Liver (tissue), 9 donors: ENCODE data around the gene ALDH2. TPM values are rescaled to one million over a fixed set of nuclear protein-coding genes. Genes with fewer than 3 reads are reported as not detected.

ENCODE experiments used
- DNase-seq: peaks from one replicate; pipeline ENCODE4 v3.0.0-alpha.2; 2017; ENCODE audit warnings: low spot score
- H3K27ac ChIP-seq, 2 donors: one replicate each; pipeline ENCODE4 v1.7.0; 2013; ENCODE audit warnings: inconsistent platforms in 2 of 2, low read length in 2 of 2, control low read depth in 1 of 2, low read depth in 1 of 2, mild to moderate bottlenecking in 1 of 2
- H3K27me3 ChIP-seq, 4 donors: one replicate each; pipeline versions ENCODE4 v1.6.1 to v1.7.0; 2013; ENCODE audit warnings: low read length in 3 of 4, inconsistent platforms in 1 of 4, mild to moderate bottlenecking in 1 of 4, moderate library complexity in 1 of 4; ENCODE audit not compliant: control insufficient read depth in 4 of 4, insufficient read depth in 4 of 4
- H3K36me3 ChIP-seq, 4 donors: one replicate each; pipeline versions ENCODE4 v1.6.1 to v1.7.0; 2013; ENCODE audit warnings: low read length in 3 of 4, mild to moderate bottlenecking in 3 of 4, low read depth in 1 of 4, moderate library complexity in 1 of 4; ENCODE audit not compliant: control insufficient read depth in 4 of 4, insufficient read depth in 3 of 4
- H3K4me1 ChIP-seq, 4 donors: one replicate each; pipeline versions ENCODE4 v1.6.1 to v1.7.0; 2013; ENCODE audit warnings: low read length in 3 of 4, mild to moderate bottlenecking in 3 of 4, moderate library complexity in 1 of 4; ENCODE audit not compliant: control insufficient read depth in 4 of 4, insufficient read depth in 4 of 4
- H3K4me3 ChIP-seq, 3 donors: one replicate each; pipeline versions ENCODE4 v1.6.1 to v1.7.0; 2013; ENCODE audit warnings: low read length in 3 of 3, control low read depth in 1 of 3, low read depth in 1 of 3, mild to moderate bottlenecking in 1 of 3
- H3K9ac ChIP-seq, 2 donors: one replicate each; pipeline ENCODE4 v1.7.0; 2013; ENCODE audit warnings: low read length in 2 of 2, mild to moderate bottlenecking in 2 of 2, moderate library complexity in 2 of 2, control low read depth in 1 of 2, low read depth in 1 of 2
- H3K9me3 ChIP-seq, 4 donors: one replicate each; pipeline versions ENCODE4 v1.6.1 to v1.7.0; 2013; ENCODE audit warnings: low read length in 3 of 4; ENCODE audit not compliant: control insufficient read depth in 4 of 4
- EGR1 ChIP-seq, 2 donors: IDR thresholded peaks; 2 replicates each; pipeline ENCODE4 v1.6.1; 2016 to 2018; ENCODE audit warnings: antibody characterized with exemption in 2 of 2, low read depth in 2 of 2
- FOXA1 ChIP-seq: IDR thresholded peaks from 2 replicates; pipeline ENCODE4 v1.6.1; 2016; ENCODE audit warnings: antibody characterized with exemption
- FOXA2 ChIP-seq: IDR thresholded peaks from 2 replicates; pipeline ENCODE4 v1.6.1; 2016; ENCODE audit warnings: antibody characterized with exemption
- GABPA ChIP-seq, 2 donors: IDR thresholded peaks in 1 of 2; conservative IDR thresholded peaks in 1 of 2; 2 replicates each; pipeline ENCODE4 v1.6.1; 2016; ENCODE audit warnings: antibody characterized with exemption in 2 of 2, mild to moderate bottlenecking in 1 of 2, moderate library complexity in 1 of 2
- HNF4A ChIP-seq, 2 donors: conservative IDR thresholded peaks; 2 replicates each; pipeline ENCODE4 v1.6.1; 2016; ENCODE audit warnings: antibody characterized with exemption in 2 of 2, mild to moderate bottlenecking in 2 of 2
- HNF4G ChIP-seq: IDR thresholded peaks from 2 replicates; pipeline ENCODE4 v1.6.1; 2016; ENCODE audit warnings: antibody characterized with exemption
- JUND ChIP-seq, 2 donors: IDR thresholded peaks; 2 replicates each; pipeline ENCODE4 v1.6.1; 2016; ENCODE audit warnings: antibody characterized with exemption in 2 of 2
- NR2F2 ChIP-seq: IDR thresholded peaks from 2 replicates; pipeline ENCODE4 v1.6.1; 2016; ENCODE audit warnings: antibody characterized with exemption
- RAD21 ChIP-seq, 2 donors: IDR thresholded peaks; 2 replicates each; pipeline ENCODE4 v1.6.1; 2016; ENCODE audit warnings: antibody characterized with exemption in 2 of 2, mild to moderate bottlenecking in 2 of 2
- RXRA ChIP-seq, 2 donors: IDR thresholded peaks; 2 replicates each; pipeline ENCODE4 v1.6.1; 2017 to 2018; ENCODE audit warnings: antibody characterized with exemption in 2 of 2, mild to moderate bottlenecking in 1 of 2
- SP1 ChIP-seq: IDR thresholded peaks from 2 replicates; pipeline ENCODE4 v1.6.1; 2018; ENCODE audit warnings: antibody characterized with exemption, mild to moderate bottlenecking
- TAF1 ChIP-seq: conservative IDR thresholded peaks from 2 replicates; pipeline ENCODE4 v1.6.1; 2016; ENCODE audit warnings: antibody characterized with exemption, mild to moderate bottlenecking
- YY1 ChIP-seq: IDR thresholded peaks from 2 replicates; pipeline ENCODE4 v1.6.1; 2016; ENCODE audit warnings: antibody characterized with exemption, mild to moderate bottlenecking
- WGBS: extraction: QIAGEN DNeasy Blood & Tissue Kit; methylation state at CpG from one replicate; pipeline ENCODE4 v1.1.7; 2013; 5-methylcytosine and 5-hydroxymethylcytosine counted together
- polyA plus RNA-seq, 2 donors: library from polyadenylated mRNA; stranded (reverse) in 1 of 2; unstranded in 1 of 2; fragments of 200-250 nt in 1 of 2; fragments of >200 nt in 1 of 2; fragmentation: Nextera tagmentation in 1 of 2; extraction: Ambion mirVana in 1 of 2; gene quantifications; one replicate each; pipeline versions ENCODE4 v1.2.1 to v1.2.3, GENCODE V29; 2013 to 2015
- total RNA-seq, 2 donors: library from RNA; depleted of rRNA; stranded (reverse); fragments of >200 nt; gene quantifications; one replicate each; pipeline ENCODE4 v1.2.3, GENCODE V29; 2014
- TF ChIP-seq, protein P1 (sequence below): IDR thresholded peaks from 2 replicates; pipeline ENCODE4 v1.6.1; 2016; ENCODE audit warnings: antibody characterized with exemption
- TF ChIP-seq, protein P2 (sequence below): IDR thresholded peaks from 2 replicates; pipeline ENCODE4 v1.6.1; 2016; ENCODE audit warnings: antibody characterized with exemption, mild to moderate bottlenecking
- TF ChIP-seq, protein P3 (sequence below): fragments of 150-350 bp; IDR thresholded peaks from 2 replicates; pipeline ENCODE4 v1.5.1; 2017; ENCODE audit warnings: improper control_type of control experiment, low read depth, low read length; ENCODE audit not compliant: missing input control
- TF ChIP-seq, protein P4 (sequence below): IDR thresholded peaks from 2 replicates; pipeline ENCODE4 v1.6.1; 2016; ENCODE audit warnings: antibody characterized with exemption
- TF ChIP-seq, protein P5 (sequence below): IDR thresholded peaks from 2 replicates; pipeline ENCODE4 v1.6.1; 2016; ENCODE audit warnings: antibody characterized with exemption
- donor health status: healthy.
- donor health status: healthy.
- donor health status: healthy.
- donor health status: healthy.
- donor health status: healthy.

The ALDH2 gene
- total and polyA plus RNA-seq, 4 donors: 93.1 to 849 (median 573) TPM

DNA sequence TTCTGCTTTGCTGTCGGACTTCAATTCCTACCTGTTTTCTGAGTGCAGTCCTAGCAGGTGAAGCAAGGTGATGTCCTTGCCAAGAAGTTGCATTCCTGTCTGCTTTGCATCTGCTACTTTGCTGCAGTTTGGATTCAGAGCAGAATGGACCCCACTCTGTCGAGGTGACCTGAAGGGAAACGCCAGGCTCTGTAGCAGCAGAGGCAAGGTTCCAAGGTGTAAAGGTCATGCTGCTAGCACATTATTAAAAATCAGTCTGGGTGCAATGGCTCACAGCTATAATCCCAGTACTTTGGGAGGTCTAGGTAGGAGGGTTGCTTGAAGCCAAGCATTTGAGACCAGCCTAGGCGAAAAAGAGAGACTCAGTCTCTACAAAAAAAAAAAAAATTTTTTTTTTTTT lies 17.3 kb upstream of the ALDH2 start:
- DNase-seq: no peak
- WGBS: 49% methylated on average over 4 of the region's 4 CpGs
- peaks cover 8 to 28% (median 20%) of the 10 kb centered on the region in 4 donors for H3K36me3 ChIP-seq
- no peak overlapping the region for H3K9ac ChIP-seq
- peaks cover 0 to 33% (median 23%) of the 10 kb centered on the region in 4 donors for H3K4me1 ChIP-seq
- TF ChIP-seq NR2F2 (peak; percentile 59), GABPA (IDR thresholded peaks at IDR 0.05 in 1 of 2, conservative IDR thresholded peaks at IDR 0.05 in 1 of 2) (no peak), JUND (IDR thresholded peaks at IDR 0.05) (no peak), HNF4G (peak; percentile 84), RXRA (IDR thresholded peaks at IDR 0.05) (peak; percentile 57 to 77), EGR1 (IDR thresholded peaks at IDR 0.05; ENCODE audit: low read depth in 2 of 2) (no peak), YY1 (no peak), FOXA2 (no peak), SP1 (peak; percentile 77), FOXA1 (no peak), TAF1 (no peak), RAD21 (IDR thresholded peaks at IDR 0.05) (peak; percentile 20 to 64), HNF4A (conservative IDR thresholded peaks at IDR 0.05) (peak; percentile 86 to 96)
- TF ChIP-seq, protein P1, sequence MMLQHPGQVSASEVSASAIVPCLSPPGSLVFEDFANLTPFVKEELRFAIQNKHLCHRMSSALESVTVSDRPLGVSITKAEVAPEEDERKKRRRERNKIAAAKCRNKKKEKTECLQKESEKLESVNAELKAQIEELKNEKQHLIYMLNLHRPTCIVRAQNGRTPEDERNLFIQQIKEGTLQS: no peak
- TF ChIP-seq, protein P2, sequence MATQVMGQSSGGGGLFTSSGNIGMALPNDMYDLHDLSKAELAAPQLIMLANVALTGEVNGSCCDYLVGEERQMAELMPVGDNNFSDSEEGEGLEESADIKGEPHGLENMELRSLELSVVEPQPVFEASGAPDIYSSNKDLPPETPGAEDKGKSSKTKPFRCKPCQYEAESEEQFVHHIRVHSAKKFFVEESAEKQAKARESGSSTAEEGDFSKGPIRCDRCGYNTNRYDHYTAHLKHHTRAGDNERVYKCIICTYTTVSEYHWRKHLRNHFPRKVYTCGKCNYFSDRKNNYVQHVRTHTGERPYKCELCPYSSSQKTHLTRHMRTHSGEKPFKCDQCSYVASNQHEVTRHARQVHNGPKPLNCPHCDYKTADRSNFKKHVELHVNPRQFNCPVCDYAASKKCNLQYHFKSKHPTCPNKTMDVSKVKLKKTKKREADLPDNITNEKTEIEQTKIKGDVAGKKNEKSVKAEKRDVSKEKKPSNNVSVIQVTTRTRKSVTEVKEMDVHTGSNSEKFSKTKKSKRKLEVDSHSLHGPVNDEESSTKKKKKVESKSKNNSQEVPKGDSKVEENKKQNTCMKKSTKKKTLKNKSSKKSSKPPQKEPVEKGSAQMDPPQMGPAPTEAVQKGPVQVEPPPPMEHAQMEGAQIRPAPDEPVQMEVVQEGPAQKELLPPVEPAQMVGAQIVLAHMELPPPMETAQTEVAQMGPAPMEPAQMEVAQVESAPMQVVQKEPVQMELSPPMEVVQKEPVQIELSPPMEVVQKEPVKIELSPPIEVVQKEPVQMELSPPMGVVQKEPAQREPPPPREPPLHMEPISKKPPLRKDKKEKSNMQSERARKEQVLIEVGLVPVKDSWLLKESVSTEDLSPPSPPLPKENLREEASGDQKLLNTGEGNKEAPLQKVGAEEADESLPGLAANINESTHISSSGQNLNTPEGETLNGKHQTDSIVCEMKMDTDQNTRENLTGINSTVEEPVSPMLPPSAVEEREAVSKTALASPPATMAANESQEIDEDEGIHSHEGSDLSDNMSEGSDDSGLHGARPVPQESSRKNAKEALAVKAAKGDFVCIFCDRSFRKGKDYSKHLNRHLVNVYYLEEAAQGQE: no peak
- TF ChIP-seq, protein P3, sequence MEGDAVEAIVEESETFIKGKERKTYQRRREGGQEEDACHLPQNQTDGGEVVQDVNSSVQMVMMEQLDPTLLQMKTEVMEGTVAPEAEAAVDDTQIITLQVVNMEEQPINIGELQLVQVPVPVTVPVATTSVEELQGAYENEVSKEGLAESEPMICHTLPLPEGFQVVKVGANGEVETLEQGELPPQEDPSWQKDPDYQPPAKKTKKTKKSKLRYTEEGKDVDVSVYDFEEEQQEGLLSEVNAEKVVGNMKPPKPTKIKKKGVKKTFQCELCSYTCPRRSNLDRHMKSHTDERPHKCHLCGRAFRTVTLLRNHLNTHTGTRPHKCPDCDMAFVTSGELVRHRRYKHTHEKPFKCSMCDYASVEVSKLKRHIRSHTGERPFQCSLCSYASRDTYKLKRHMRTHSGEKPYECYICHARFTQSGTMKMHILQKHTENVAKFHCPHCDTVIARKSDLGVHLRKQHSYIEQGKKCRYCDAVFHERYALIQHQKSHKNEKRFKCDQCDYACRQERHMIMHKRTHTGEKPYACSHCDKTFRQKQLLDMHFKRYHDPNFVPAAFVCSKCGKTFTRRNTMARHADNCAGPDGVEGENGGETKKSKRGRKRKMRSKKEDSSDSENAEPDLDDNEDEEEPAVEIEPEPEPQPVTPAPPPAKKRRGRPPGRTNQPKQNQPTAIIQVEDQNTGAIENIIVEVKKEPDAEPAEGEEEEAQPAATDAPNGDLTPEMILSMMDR: no peak
- TF ChIP-seq, protein P4, sequence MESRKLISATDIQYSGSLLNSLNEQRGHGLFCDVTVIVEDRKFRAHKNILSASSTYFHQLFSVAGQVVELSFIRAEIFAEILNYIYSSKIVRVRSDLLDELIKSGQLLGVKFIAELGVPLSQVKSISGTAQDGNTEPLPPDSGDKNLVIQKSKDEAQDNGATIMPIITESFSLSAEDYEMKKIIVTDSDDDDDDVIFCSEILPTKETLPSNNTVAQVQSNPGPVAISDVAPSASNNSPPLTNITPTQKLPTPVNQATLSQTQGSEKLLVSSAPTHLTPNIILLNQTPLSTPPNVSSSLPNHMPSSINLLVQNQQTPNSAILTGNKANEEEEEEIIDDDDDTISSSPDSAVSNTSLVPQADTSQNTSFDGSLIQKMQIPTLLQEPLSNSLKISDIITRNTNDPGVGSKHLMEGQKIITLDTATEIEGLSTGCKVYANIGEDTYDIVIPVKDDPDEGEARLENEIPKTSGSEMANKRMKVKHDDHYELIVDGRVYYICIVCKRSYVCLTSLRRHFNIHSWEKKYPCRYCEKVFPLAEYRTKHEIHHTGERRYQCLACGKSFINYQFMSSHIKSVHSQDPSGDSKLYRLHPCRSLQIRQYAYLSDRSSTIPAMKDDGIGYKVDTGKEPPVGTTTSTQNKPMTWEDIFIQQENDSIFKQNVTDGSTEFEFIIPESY: no peak
- TF ChIP-seq, protein P5, sequence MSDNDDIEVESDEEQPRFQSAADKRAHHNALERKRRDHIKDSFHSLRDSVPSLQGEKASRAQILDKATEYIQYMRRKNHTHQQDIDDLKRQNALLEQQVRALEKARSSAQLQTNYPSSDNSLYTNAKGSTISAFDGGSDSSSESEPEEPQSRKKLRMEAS: no peak
- peak overlapping the region; percentile 7 to 43 for H3K27ac ChIP-seq
- no peaks in the 10 kb centered on the region for H3K9me3 ChIP-seq
- no peaks in the 10 kb centered on the region for H3K27me3 ChIP-seq
- H3K4me3 ChIP-seq: no peak overlapping the region
